PC-9 (cell line): ENCODE measurements around the gene FGL2. TPM values are rescaled to one million over a fixed set of nuclear protein-coding genes. Genes with fewer than 3 reads are reported as not detected.

Experiments used
- BruUV-seq: library from RNA; stranded (reverse); fragments of 400-500 nt; replicated peaks from 2 replicates; lab custom pipeline; 2021; lab: Mats Ljungman, UMichigan
- CTCF ChIA-PET: fragments of 300-600 bp; sonication (Branson Sonifier 250); formaldehyde crosslinking; loops from one replicate; lab custom pipeline; 2022; ENCODE audit warnings: antibody characterized with exemption; lab: Charles Lee
- POLR2A ChIA-PET: fragments of 300-600 bp; sonication (Branson Sonifier 250); formaldehyde crosslinking; loops from one replicate; lab custom pipeline; 2022; ENCODE audit warnings: antibody characterized with exemption; ENCODE audit not compliant: unreplicated experiment; lab: Charles Lee
- DNase-seq, 2 experiments: peaks; one replicate each; pipeline versions ENCODE4 v3.0.0 to v3.0.0-alpha.2; 2015 to 2022; ENCODE audit warnings: mixed read lengths in 1 of 2
- H2AFZ ChIP-seq: fragments of 200-600 bp; sonication (generic); 2 replicates; pipeline ENCODE4 v1.8.1; 2017; ENCODE audit warnings: antibody characterized with exemption
- H3F3A ChIP-seq: fragments of 200-600 bp; sonication (generic); 2 replicates; pipeline ENCODE4 v1.8.1; 2017; ENCODE audit warnings: antibody characterized with exemption, mild to moderate bottlenecking, low read depth; ENCODE audit not compliant: insufficient read depth
- H3K27ac ChIP-seq: fragments of 200-600 bp; sonication (generic); 2 replicates; pipeline ENCODE4 v1.6.1; 2016; ENCODE audit warnings: mixed run types
- H3K27me3 ChIP-seq: fragments of 200-600 bp; sonication (generic); 2 replicates; pipeline ENCODE4 v1.6.1; 2016; ENCODE audit warnings: low read depth, mixed run types; ENCODE audit not compliant: insufficient read depth
- H3K36me3 ChIP-seq: fragments of 200-600 bp; sonication (generic); 2 replicates; pipeline ENCODE4 v1.6.1; 2016; ENCODE audit warnings: low read depth, mixed run types
- H3K4me1 ChIP-seq: fragments of 200-600 bp; sonication (generic); replicated peaks from 2 replicates; pipeline ENCODE4 v1.6.1; 2016; ENCODE audit warnings: mixed run types; ENCODE audit not compliant: insufficient read depth
- H3K4me2 ChIP-seq: fragments of 200-600 bp; sonication (generic); 2 replicates; pipeline ENCODE4 v1.6.1; 2017; ENCODE audit warnings: mixed run types
- H3K4me3 ChIP-seq: fragments of 200-600 bp; sonication (generic); 2 replicates; pipeline ENCODE4 v1.6.1; 2016; ENCODE audit warnings: mixed run types
- H3K79me2 ChIP-seq: fragments of 200-600 bp; sonication (generic); 2 replicates; pipeline ENCODE4 v1.6.1; 2017; ENCODE audit warnings: low read depth, mixed run types
- H3K9me2 ChIP-seq: fragments of 200-600 bp; sonication (generic); 2 replicates; pipeline ENCODE4 v1.8.1; 2017; ENCODE audit warnings: mild to moderate bottlenecking; ENCODE audit not compliant: insufficient read depth
- H3K9me3 ChIP-seq: fragments of 200-600 bp; sonication (generic); 2 replicates; pipeline ENCODE4 v1.8.1; 2016; ENCODE audit warnings: low read depth; ENCODE audit not compliant: insufficient read depth
- H4K20me1 ChIP-seq: fragments of 200-600 bp; sonication (generic); 2 replicates; pipeline ENCODE4 v1.8.1; 2017; ENCODE audit not compliant: insufficient read depth
- EZH2 ChIP-seq: fragments of 200-600 bp; sonication (generic); IDR thresholded peaks from 2 replicates; pipeline ENCODE4 v1.8.0; 2017; ENCODE audit warnings: antibody characterized with exemption, low read depth
- intact Hi-C: fragments of 100-400 bp; cut with micrococcal nuclease; formaldehyde crosslinking; loops from one replicate; pipeline ENCODE4 v1.10.0; 2022; ENCODE audit not compliant: unreplicated experiment
- total RNA-seq: library from RNA; stranded (reverse); gene quantifications from 2 replicates; pipeline ENCODE4 v1.2.3, GENCODE V29; 2021
- TF ChIP-seq, protein P1 (sequence below): fragments of 200-600 bp; sonication (generic); conservative IDR thresholded peaks from 2 replicates; pipeline ENCODE4 v1.6.1; 2017; ENCODE audit warnings: mixed run types, antibody characterized with exemption, mild to moderate bottlenecking, moderate library complexity

FGL2 gene
- total RNA-seq, 1 experiment from 2014 or later = not detected

- H3K4me1 ChIP-seq = no peaks in the 10 kb centered on the region
- no peak overlapping the region for H2AFZ ChIP-seq
- no peak overlapping the region for H3K27ac ChIP-seq
- no peak for DNase-seq
- H3K9me3 ChIP-seq = no peaks in the 10 kb centered on the region
- H3F3A ChIP-seq = no peaks in the 10 kb centered on the region
- ChIA-PET POLR2A (no interaction called here), CTCF (no interaction called here)
- H3K36me3 ChIP-seq = no peaks in the 10 kb centered on the region; the same call in 1 of the 2 replicates
- H3K4me3 ChIP-seq = no peak overlapping the region
- no peaks in the 10 kb centered on the region for H3K79me2 ChIP-seq
- H3K9me2 ChIP-seq = no peaks in the 10 kb centered on the region
- H4K20me1 ChIP-seq = no peaks in the 10 kb centered on the region
- no peak overlapping the region for H3K4me2 ChIP-seq
- BruUV-seq = no TSS peak
- TF ChIP-seq, protein P1, sequence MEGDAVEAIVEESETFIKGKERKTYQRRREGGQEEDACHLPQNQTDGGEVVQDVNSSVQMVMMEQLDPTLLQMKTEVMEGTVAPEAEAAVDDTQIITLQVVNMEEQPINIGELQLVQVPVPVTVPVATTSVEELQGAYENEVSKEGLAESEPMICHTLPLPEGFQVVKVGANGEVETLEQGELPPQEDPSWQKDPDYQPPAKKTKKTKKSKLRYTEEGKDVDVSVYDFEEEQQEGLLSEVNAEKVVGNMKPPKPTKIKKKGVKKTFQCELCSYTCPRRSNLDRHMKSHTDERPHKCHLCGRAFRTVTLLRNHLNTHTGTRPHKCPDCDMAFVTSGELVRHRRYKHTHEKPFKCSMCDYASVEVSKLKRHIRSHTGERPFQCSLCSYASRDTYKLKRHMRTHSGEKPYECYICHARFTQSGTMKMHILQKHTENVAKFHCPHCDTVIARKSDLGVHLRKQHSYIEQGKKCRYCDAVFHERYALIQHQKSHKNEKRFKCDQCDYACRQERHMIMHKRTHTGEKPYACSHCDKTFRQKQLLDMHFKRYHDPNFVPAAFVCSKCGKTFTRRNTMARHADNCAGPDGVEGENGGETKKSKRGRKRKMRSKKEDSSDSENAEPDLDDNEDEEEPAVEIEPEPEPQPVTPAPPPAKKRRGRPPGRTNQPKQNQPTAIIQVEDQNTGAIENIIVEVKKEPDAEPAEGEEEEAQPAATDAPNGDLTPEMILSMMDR = no peak
- no peak for TF ChIP-seq EZH2
- intact Hi-C loops = loop anchor here (10.0 kb wide), 1 partner anchor 120 kb away; the partner anchor contains the start of gene CCDC146
- no peaks in the 10 kb centered on the region for H3K27me3 ChIP-seq
Observed at GRCh38 chr7:77244222-77244934, 44.8 kb upstream of the FGL2 start.

DNA sequence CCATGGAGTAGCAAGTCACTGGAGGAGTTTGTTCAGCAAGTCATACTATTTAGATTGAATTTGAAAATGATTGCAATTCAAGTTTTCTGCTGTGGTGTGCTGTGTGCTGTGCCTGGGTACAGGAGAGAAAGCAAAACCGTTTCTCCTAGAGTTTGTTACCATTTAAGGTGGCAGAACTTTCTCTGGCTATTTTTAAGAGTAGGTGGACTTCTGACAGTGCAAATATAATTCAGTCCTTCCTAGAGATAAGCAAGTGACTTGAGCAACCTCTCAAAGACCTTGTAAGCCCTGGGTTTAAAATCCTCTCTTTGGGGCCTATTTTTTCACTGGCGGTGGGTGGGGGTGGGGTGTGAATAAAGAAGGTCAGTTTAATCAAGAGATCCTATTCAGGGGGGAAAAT, 42.9 kb upstream of the FGL2 start:
- no peak overlapping the region for H3K4me2 ChIP-seq

DNA sequence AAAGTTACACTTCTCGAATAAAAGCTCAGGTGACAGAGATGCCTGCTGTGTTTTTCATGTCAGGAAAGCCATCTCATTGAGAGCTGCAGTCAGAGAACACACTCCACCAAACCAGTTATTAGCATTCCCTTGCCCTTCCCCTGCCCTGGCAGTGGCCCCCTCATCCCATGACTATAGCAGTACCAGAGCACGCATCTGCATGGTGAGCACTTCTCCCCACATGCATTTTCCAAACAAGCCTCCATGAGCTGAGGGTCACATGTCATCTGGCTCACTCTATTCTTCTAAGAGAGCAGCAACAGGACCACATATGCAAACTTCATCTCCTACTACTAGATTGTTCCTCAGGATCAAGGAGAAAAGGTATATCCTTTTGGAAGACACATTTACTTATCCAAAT, 42.4 kb upstream of the FGL2 start:
- no peak overlapping the region for H3K4me3 ChIP-seq
- DNase-seq = no peak
- no peaks in the 10 kb centered on the region; the same call in 1 of the 2 replicates for H3K36me3 ChIP-seq
- H3F3A ChIP-seq = no peaks in the 10 kb centered on the region
- BruUV-seq = no TSS peak
- TF ChIP-seq, protein P1 = no peak
- TF ChIP-seq EZH2 = no peak
- intact Hi-C loops = loop anchor here (10.0 kb wide), 1 partner anchor 117 kb away; the partner anchor contains the start of gene CCDC146
- H3K4me1 ChIP-seq = no peaks in the 10 kb centered on the region
- H3K27me3 ChIP-seq = no peaks in the 10 kb centered on the region
- H2AFZ ChIP-seq = no peak overlapping the region
- H3K9me2 ChIP-seq = no peaks in the 10 kb centered on the region
- H3K9me3 ChIP-seq = no peaks in the 10 kb centered on the region
- ChIA-PET CTCF (no interaction called here), POLR2A (interaction anchor here (0.6 kb wide), 1 partner anchor 44 kb away, joined by 3 read pairs; no protein-coding TSS in a partner anchor)
- H4K20me1 ChIP-seq = no peaks in the 10 kb centered on the region
- H3K4me2 ChIP-seq = no peak overlapping the region
- no peak overlapping the region for H3K27ac ChIP-seq
- H3K79me2 ChIP-seq = no peaks in the 10 kb centered on the region

More for the DNA sequence above, 42.9 kb upstream of the FGL2 start:
- Histone ChIP-seq H3K9me3 (no peaks in the 10 kb centered on the region), H3K36me3 (no peaks in the 10 kb centered on the region; the same call in 1 of the 2 replicates), H3K27ac (no peak overlapping the region), H3K9me2 (no peaks in the 10 kb centered on the region), H3K27me3 (no peaks in the 10 kb centered on the region), H2AFZ (no peak overlapping the region), H3K4me1 (no peaks in the 10 kb centered on the region), H3K79me2 (no peaks in the 10 kb centered on the region), H3K4me3 (no peak overlapping the region), H4K20me1 (no peaks in the 10 kb centered on the region), H3F3A (no peaks in the 10 kb centered on the region)
- no TSS peak for BruUV-seq
- TF ChIP-seq EZH2 = no peak
- TF ChIP-seq, protein P1 = no peak
- intact Hi-C loops = loop anchor here (10.0 kb wide), 1 partner anchor 118 kb away; the partner anchor contains the start of gene CCDC146
- ChIA-PET POLR2A (interaction anchor here (0.6 kb wide), 1 partner anchor 45 kb away, joined by 3 read pairs; no protein-coding TSS in a partner anchor), CTCF (no interaction called here)
- DNase-seq = no peak
